Choroid plexus epithelial cell (primary cell): ENCODE results near the gene MSL2.
"Not testable (repeated sequence)": the region's sequence is repeated elsewhere in the genome, so short reads cannot be mapped to it uniquely, and the experiment has no call there.

Experiments used
- DNase-seq: peaks from one replicate; pipeline ENCODE4 v3.0.0-alpha.2; 2010; ENCODE audit warnings: low read depth
- H3K4me3 ChIP-seq: 2 replicates; pipeline ENCODE4 v1.5.1; 2011; ENCODE audit warnings: low read depth, mild to moderate bottlenecking, control low read depth, low read length, moderate library complexity
- TF ChIP-seq, protein P1 (sequence below): conservative IDR thresholded peaks from 2 replicates; pipeline ENCODE4 v1.5.1; 2011; ENCODE audit warnings: low read depth, mild to moderate bottlenecking, control low read depth, inconsistent platforms, low read length, moderate library complexity

Gene MSL2

DNA sequence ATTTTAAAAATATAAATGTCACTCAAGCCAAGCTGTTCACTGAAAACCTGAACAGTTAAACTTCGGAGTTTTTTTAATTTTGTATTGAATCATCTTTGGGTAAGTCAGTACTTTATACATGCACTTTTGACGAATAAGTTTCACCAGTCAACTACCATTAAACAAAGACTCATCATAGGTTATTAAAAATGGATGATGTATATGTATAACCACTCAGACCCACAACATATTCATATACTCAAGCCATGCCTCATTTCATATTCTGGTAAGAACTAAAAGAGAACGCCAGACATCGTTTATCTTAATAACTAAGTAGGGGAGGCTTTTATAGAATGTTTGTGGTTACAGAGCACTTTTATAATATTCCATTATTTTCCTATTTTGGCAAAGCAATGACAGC lies 18.3 kb downstream of the MSL2 start:
- TF ChIP-seq, protein P1, sequence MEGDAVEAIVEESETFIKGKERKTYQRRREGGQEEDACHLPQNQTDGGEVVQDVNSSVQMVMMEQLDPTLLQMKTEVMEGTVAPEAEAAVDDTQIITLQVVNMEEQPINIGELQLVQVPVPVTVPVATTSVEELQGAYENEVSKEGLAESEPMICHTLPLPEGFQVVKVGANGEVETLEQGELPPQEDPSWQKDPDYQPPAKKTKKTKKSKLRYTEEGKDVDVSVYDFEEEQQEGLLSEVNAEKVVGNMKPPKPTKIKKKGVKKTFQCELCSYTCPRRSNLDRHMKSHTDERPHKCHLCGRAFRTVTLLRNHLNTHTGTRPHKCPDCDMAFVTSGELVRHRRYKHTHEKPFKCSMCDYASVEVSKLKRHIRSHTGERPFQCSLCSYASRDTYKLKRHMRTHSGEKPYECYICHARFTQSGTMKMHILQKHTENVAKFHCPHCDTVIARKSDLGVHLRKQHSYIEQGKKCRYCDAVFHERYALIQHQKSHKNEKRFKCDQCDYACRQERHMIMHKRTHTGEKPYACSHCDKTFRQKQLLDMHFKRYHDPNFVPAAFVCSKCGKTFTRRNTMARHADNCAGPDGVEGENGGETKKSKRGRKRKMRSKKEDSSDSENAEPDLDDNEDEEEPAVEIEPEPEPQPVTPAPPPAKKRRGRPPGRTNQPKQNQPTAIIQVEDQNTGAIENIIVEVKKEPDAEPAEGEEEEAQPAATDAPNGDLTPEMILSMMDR, result no peak
- H3K4me3 ChIP-seq, result no peak overlapping the region
- no peak for DNase-seq

DNA sequence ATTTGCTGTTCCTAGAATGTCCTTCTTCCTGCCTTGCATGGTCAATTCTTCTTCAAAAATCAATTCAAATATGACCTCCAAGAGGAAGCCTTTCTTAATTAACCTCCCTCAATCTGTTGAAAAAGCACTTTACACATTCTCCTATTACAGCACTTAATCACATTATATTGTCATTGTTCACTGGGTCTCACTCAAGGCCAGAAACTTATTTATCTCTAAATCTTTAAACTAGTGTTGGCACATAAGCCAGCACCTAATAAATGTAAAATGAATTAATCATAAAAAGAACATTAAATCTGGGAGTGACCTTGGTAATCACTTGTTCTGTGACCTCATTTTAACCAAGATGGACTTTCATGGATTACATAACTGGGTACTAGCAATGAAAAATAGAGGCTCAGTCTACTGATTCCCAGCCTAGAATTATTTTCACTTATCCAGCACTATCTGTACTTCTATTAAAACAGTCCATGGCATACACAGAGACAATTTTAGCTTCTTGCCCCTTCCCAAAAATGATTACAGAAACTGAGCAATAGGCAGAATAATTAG lies 22.1 kb downstream of the MSL2 start:
- DNase-seq, result no peak
- TF ChIP-seq, protein P1, result no peak
- H3K4me3 ChIP-seq, result no peak overlapping the region

DNA sequence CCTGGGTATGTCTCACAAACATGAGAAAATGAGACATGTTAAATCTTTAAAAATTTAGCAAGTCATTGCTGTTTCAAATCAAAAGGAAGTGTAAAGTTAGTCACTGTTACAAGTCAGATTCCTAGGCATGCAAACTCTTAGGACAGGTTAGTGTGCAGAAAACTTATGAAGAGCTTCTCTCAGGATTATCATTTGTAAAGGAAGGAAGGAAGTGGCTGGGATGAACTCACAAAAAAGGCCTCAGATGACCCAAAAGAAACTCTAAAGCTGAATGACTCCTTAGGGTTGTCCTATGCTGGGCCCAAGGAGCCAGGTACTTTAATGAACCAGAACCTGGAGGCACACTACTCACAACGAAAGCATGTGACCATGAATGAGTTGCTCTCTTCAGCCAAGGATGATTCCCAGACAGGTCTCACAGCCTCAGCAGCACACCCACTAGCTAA lies 25.0 kb downstream of the MSL2 start:
- DNase-seq, result no peak
- TF ChIP-seq, protein P1, result no peak
- no peak overlapping the region for H3K4me3 ChIP-seq

DNA sequence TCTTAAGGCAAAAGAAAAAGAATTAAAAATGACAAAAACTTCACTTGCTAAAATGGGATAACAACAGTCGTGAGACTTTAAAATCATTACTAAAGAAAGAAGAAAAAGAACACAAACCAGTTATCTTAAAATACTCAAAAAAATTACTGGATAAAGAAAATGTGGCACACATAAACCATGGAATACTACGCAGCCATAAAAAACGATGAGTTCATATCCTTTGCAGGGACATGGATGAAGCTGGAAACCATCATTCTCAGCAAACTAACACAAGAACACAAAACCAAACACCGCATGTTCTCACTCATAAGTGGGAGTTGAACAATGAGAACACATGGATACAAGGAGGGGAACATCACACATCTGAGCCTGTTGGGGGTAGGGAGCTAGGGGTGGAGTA lies 27.9 kb downstream of the MSL2 start:
- H3K4me3 ChIP-seq, DNase-seq: not testable (repeated sequence)

DNA sequence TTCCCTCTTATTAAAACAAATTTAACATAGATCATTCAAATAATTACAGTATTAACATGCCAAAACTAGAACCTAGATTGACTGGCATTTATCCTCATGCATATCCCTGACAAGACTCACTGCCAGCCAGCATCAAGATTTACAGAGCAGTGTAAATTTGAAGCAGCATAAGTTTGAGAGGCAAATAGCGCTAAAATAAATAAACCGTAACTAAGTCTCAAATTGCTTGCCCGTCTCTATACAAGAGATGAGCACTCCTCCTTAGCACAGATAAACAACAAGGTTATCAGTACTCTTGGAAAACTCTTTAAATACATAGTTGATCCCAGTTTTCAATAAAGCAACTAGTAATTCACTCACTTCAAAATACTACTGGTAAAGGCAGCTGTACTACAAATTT lies 29.6 kb downstream of the MSL2 start:
- TF ChIP-seq, protein P1, result no peak
- peak; percentile 21 for DNase-seq

DNA sequence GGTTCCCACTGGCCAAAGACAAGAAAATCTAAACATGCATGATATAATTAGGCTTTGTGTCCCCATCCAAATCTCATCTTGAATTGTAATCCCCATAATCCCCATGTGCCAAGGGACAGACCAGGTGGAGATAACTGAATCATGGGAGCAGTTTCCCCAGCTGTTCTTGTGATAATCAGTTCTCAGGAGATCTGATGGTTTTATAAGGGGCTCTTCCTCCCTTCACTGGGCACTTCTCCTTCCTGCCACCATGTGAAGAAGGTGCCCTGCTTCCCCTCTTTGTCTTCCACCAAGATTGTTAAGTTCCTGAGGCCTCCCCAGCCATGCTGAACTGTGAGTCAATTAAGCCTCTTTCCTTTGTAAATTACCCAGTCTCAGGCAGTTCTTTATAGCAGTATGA lies 32.5 kb downstream of the MSL2 start:
- not testable (repeated sequence) for H3K4me3 ChIP-seq, DNase-seq

More for the DNA sequence above, 29.6 kb downstream of the MSL2 start:
- H3K4me3 ChIP-seq, result no peak overlapping the region

DNA sequence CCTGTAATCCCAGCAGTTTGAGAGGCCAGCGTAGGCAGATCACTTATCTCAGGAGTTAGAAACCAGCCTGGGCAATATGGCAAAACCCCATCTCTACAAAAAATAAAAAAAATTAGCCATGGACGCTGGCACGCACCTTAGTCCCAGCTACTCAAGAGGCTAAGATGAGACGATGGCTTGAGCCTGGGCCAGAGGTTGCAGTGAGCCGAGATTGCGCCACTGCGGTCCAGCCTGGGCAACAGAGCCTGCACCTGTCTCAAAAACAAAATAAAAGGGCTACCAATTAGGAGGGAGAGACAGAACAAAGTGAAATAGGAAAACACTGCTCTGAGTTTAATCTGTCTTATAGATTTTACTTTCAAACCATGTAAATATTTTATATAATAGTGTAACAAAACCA lies 33.8 kb downstream of the MSL2 start:
- no peak overlapping the region for H3K4me3 ChIP-seq
- TF ChIP-seq, protein P1, result no peak
- no peak for DNase-seq

DNA sequence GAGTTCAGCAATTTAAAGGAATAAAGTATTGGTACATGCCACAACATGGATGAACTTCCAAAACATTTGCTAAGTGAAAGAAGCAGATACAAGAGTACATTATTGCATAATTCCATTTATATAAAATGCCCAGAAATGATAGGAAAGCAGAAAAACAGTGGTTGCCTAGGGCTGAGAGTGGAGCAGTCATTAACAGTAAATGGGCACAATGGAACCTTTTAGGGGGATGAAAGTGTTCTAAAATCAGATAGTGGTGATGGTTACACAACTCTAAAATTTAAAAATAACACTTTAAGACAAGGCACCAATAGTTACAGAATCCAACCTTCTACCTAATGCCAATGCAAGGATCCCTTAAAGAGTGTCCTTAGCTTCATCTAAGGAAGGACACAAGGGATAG lies 34.6 kb downstream of the MSL2 start:
- no peak overlapping the region for H3K4me3 ChIP-seq
- no peak for DNase-seq
- TF ChIP-seq, protein P1, result no peak
